HepG2 (cell line): ENCODE results near the gene HELLS. TPM values are rescaled to one million over a fixed set of nuclear protein-coding genes. Genes with fewer than 3 reads are reported as not detected.

Experiments
- ELF4 ChIP-seq: sonication (generic); formaldehyde crosslinking; IDR thresholded peaks from 2 replicates; pipeline ENCODE4 v1.5.0; 2020; ENCODE audit warnings: missing genetic modification reagents, mild to moderate bottlenecking, moderate library complexity, borderline replicate concordance
- GZF1 ChIP-seq: sonication (generic); formaldehyde crosslinking; IDR thresholded peaks from 2 replicates; pipeline ENCODE4 v1.5.1; 2020; ENCODE audit warnings: mild to moderate bottlenecking, missing genetic modification reagents
- IRF2 ChIP-seq: IDR thresholded peaks from 2 replicates; pipeline ENCODE4 v1.6.1; 2018; ENCODE audit warnings: missing genetic modification reagents, missing compliant biosample characterization
- IRX3 ChIP-seq: sonication (generic); formaldehyde crosslinking; IDR thresholded peaks from 2 replicates; pipeline ENCODE4 v1.8.1; 2023; ENCODE audit warnings: mild to moderate bottlenecking, low read depth, missing genetic modification reagents, borderline replicate concordance
- KLF12 ChIP-seq: sonication (generic); formaldehyde crosslinking; IDR thresholded peaks from 2 replicates; pipeline ENCODE4 v1.4.0; 2020; ENCODE audit warnings: missing genetic modification reagents, borderline replicate concordance
- MAFK ChIP-seq, 2 experiments: IDR thresholded peaks in 1 of 2; conservative IDR thresholded peaks in 1 of 2; 2 replicates each; pipeline ENCODE4 v1.6.1; 2011; ENCODE audit warnings: improper control_type of control experiment in 2 of 2, low read length in 2 of 2
- NR2F1 ChIP-seq, 2 experiments: fragments of 450-650 bp in 1 of 2; formaldehyde crosslinking in 1 of 2; IDR thresholded peaks; 2 replicates each; pipeline versions ENCODE4 v1.5.0 to v1.6.1; 2016 to 2020; ENCODE audit warnings: mild to moderate bottlenecking in 1 of 2, missing compliant biosample characterization in 1 of 2, missing genetic modification reagents in 1 of 2, moderate library complexity in 1 of 2
- PAWR ChIP-seq: sonication (generic); formaldehyde crosslinking; IDR thresholded peaks from 2 replicates; pipeline ENCODE4 v1.4.0; 2020; ENCODE audit warnings: missing genetic modification reagents, mild to moderate bottlenecking, borderline replicate concordance
- RFXAP ChIP-seq: sonication (generic); formaldehyde crosslinking; IDR thresholded peaks from 2 replicates; pipeline ENCODE4 v1.4.0; 2020; ENCODE audit warnings: missing genetic modification reagents, borderline replicate concordance
- SRY ChIP-seq: sonication (generic); formaldehyde crosslinking; IDR thresholded peaks from 2 replicates; pipeline ENCODE4 v1.8.0; 2022; ENCODE audit warnings: mild to moderate bottlenecking, missing genetic modification reagents
- TEAD2 ChIP-seq: sonication (generic); formaldehyde crosslinking; IDR thresholded peaks from 2 replicates; pipeline ENCODE4 v1.9.0; 2021; ENCODE audit warnings: missing genetic modification reagents
- TEAD3 ChIP-seq: optimal IDR thresholded peaks from 2 replicates; pipeline ENCODE3; 2016; ENCODE audit warnings: borderline replicate concordance
- ZBTB37 ChIP-seq: sonication (generic); formaldehyde crosslinking; IDR thresholded peaks from 2 replicates; pipeline ENCODE4 v1.4.0; 2020; ENCODE audit warnings: mild to moderate bottlenecking, missing genetic modification reagents
- ZNF18 ChIP-seq: sonication (generic); formaldehyde crosslinking; IDR thresholded peaks from 2 replicates; pipeline ENCODE4 v1.8.0; 2022; ENCODE audit warnings: mild to moderate bottlenecking, missing genetic modification reagents; ENCODE audit not compliant: insufficient replicate concordance
- ZNF446 ChIP-seq: sonication (generic); formaldehyde crosslinking; IDR thresholded peaks from 2 replicates; pipeline ENCODE4 v1.5.0; 2020; ENCODE audit warnings: mild to moderate bottlenecking, missing genetic modification reagents
- ZNF510 ChIP-seq: sonication (generic); formaldehyde crosslinking; IDR thresholded peaks from 2 replicates; pipeline ENCODE4 v1.4.0; 2020; ENCODE audit warnings: low read depth, mild to moderate bottlenecking, missing genetic modification reagents
- ZNF7 ChIP-seq: IDR thresholded peaks from 2 replicates; pipeline ENCODE4 v1.6.1; 2016; ENCODE audit warnings: missing biosample characterization, missing genetic modification reagents
- ZNF782 ChIP-seq: sonication (generic); formaldehyde crosslinking; IDR thresholded peaks from 2 replicates; pipeline ENCODE4 v1.4.0; 2020; ENCODE audit warnings: missing genetic modification reagents, mild to moderate bottlenecking, borderline replicate concordance
- polyA plus RNA-seq, 8 experiments: library from polyadenylated mRNA; depleted of rRNA in 3 of 8; stranded (reverse) in 7 of 8; unstranded in 1 of 8; fragments of >200 nt; fragmentation: Illumina TruSeq in 4 of 8; extraction: Trizol in 4 of 8; gene quantifications; 2 replicates each; pipeline versions ENCODE4 v1.2.1 to v1.2.3, GENCODE V29; 2011 to 2016; ENCODE audit warnings: low read depth in 4 of 8, missing spikeins in 1 of 8, mixed read lengths in 1 of 8; ENCODE audit not compliant: insufficient read depth in 1 of 8
- total RNA-seq, 5 experiments: library from RNA; depleted of rRNA; stranded (reverse); fragments of >200 nt; fragmentation: Illumina TruSeq; extraction: Trizol; gene quantifications; 2 replicates each; pipeline ENCODE4 v1.2.3, GENCODE V29; 2016; ENCODE audit warnings: low read depth in 1 of 5
- TF ChIP-seq, protein P1 (sequence below): sonication (generic); formaldehyde crosslinking; IDR thresholded peaks from 2 replicates; pipeline ENCODE4 v1.9.0; 2022; ENCODE audit warnings: missing genetic modification reagents, mild to moderate bottlenecking, borderline replicate concordance
- TF ChIP-seq, protein P2 (sequence below): sonication (generic); formaldehyde crosslinking; IDR thresholded peaks from 2 replicates; pipeline ENCODE4 v1.4.0; 2020; ENCODE audit warnings: mild to moderate bottlenecking, missing genetic modification reagents, borderline replicate concordance

Gene HELLS
- total and polyA plus RNA-seq, 2 of the 13 experiments (the other 11 are each of a cell fraction or from before 2014, with no cell fraction given) = 22.6 to 84.6 TPM

DNA sequence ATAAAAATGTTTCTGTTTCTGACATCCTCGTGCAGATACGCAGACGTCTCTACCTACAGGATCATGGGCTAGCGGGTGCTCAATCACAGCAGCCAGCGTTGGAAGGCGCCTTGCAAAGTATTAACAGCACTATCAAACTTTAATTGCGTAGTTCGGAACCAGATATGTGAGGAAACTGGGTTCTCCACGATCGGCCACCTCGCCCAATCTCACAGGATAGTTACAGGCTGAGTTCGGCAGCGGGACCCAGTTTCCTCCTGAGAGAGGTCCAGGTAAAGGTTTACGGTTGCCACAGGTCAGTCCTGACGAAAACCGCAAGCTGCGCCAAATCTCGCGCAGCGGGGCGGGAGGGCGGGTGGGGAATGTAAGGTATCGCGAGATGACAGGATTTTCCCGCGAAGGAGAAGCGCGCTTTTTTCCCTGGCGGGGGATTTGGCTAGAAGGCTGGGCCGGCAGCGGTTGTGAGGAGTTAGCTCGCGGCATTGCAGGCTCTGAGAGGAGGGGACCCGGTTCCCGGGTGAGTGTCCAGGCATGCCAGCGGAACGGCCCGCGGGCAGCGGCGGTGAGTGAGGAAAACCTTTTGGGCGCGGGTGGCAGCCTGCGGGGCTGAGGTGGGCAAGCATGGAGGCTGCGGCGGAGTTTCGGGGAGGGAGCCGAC is at the start of gene HELLS (continued):
- TF ChIP-seq ZNF18 (CRISPR knock-in tag) (peak; percentile 19), RFXAP (CRISPR knock-in tag) (no peak), ELF4 (CRISPR knock-in tag) (no peak), SRY (CRISPR knock-in tag) (peak; percentile 80; the same call in 1 of the 2 replicates), PAWR (no peak), ZNF782 (CRISPR knock-in tag) (no peak), TEAD2 (CRISPR knock-in tag) (no peak), ZNF510 (peak; percentile 75; the same call in 1 of the 2 replicates), NR2F1 (CRISPR knock-in tag; IDR thresholded peaks at IDR 0.05) (no peak), ZBTB37 (CRISPR knock-in tag) (no peak), MAFK (conservative IDR thresholded peaks at IDR 0.05 in 1 of 2, IDR thresholded peaks at IDR 0.05 in 1 of 2; ENCODE audit: low read length in 2 of 2) (no peak), ZNF7 (CRISPR knock-in tag) (no peak), TEAD3 (peak; percentile 62), GZF1 (CRISPR knock-in tag) (0 out of 2 replicates have a peak, but pooled peaks have one; percentile 28), KLF12 (CRISPR knock-in tag) (no peak), IRF2 (CRISPR knock-in tag) (peak; percentile 41), IRX3 (CRISPR knock-in tag) (no peak), ZNF446 (CRISPR knock-in tag) (no peak)
- TF ChIP-seq, protein P1, sequence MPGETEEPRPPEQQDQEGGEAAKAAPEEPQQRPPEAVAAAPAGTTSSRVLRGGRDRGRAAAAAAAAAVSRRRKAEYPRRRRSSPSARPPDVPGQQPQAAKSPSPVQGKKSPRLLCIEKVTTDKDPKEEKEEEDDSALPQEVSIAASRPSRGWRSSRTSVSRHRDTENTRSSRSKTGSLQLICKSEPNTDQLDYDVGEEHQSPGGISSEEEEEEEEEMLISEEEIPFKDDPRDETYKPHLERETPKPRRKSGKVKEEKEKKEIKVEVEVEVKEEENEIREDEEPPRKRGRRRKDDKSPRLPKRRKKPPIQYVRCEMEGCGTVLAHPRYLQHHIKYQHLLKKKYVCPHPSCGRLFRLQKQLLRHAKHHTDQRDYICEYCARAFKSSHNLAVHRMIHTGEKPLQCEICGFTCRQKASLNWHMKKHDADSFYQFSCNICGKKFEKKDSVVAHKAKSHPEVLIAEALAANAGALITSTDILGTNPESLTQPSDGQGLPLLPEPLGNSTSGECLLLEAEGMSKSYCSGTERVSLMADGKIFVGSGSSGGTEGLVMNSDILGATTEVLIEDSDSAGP = peak; percentile 51; the same call in 1 of the 2 replicates
- TF ChIP-seq, protein P2, sequence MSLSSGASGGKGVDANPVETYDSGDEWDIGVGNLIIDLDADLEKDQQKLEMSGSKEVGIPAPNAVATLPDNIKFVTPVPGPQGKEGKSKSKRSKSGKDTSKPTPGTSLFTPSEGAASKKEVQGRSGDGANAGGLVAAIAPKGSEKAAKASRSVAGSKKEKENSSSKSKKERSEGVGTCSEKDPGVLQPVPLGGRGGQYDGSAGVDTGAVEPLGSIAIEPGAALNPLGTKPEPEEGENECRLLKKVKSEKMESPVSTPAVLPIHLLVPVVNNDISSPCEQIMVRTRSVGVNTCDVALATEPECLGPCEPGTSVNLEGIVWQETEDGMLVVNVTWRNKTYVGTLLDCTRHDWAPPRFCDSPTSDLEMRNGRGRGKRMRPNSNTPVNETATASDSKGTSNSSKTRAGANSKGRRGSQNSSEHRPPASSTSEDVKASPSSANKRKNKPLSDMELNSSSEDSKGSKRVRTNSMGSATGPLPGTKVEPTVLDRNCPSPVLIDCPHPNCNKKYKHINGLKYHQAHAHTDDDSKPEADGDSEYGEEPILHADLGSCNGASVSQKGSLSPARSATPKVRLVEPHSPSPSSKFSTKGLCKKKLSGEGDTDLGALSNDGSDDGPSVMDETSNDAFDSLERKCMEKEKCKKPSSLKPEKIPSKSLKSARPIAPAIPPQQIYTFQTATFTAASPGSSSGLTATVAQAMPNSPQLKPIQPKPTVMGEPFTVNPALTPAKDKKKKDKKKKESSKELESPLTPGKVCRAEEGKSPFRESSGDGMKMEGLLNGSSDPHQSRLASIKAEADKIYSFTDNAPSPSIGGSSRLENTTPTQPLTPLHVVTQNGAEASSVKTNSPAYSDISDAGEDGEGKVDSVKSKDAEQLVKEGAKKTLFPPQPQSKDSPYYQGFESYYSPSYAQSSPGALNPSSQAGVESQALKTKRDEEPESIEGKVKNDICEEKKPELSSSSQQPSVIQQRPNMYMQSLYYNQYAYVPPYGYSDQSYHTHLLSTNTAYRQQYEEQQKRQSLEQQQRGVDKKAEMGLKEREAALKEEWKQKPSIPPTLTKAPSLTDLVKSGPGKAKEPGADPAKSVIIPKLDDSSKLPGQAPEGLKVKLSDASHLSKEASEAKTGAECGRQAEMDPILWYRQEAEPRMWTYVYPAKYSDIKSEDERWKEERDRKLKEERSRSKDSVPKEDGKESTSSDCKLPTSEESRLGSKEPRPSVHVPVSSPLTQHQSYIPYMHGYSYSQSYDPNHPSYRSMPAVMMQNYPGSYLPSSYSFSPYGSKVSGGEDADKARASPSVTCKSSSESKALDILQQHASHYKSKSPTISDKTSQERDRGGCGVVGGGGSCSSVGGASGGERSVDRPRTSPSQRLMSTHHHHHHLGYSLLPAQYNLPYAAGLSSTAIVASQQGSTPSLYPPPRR (CRISPR knock-in tag) = no peak
